Right atrium auricular region (tissue), 2 donors: Measurements from ENCODE around the gene ITGB7. TPM values are rescaled to one million over a fixed set of nuclear protein-coding genes. Genes with fewer than 3 reads are reported as not detected.

Experiments
- DNase-seq: peaks from one replicate; pipeline ENCODE4 v3.0.0-alpha.2; 2019; ENCODE audit warnings: low spot score
- H3K27ac ChIP-seq, 2 donors: fragments of 200-600 bp; sonication (generic); 1 replicate in 1 of 2; 2 replicates in 1 of 2; pipeline ENCODE4 v1.5.1; 2016 to 2019
- H3K27me3 ChIP-seq, 2 donors: fragments of 200-600 bp; sonication (generic); one replicate each; pipeline versions ENCODE4 v1.5.1 to v1.6.0; 2017 to 2019
- H3K36me3 ChIP-seq: fragments of 200-600 bp; sonication (generic); one replicate; pipeline ENCODE4 v1.5.1; 2016
- H3K4me1 ChIP-seq, 2 donors: fragments of 200-600 bp; sonication (generic); one replicate each; pipeline versions ENCODE4 v1.5.1 to v1.6.0; 2017 to 2019
- H3K4me3 ChIP-seq, 2 donors: fragments of 200-600 bp; sonication (generic); 1 replicate in 1 of 2; 2 replicates in 1 of 2; pipeline ENCODE4 v1.5.1; 2017 to 2019; ENCODE audit warnings: mild to moderate bottlenecking in 1 of 2, moderate library complexity in 1 of 2
- H3K9me3 ChIP-seq, 2 donors: fragments of 200-600 bp; sonication (generic); one replicate each; pipeline ENCODE4 v1.5.1; 2019
- CTCF ChIP-seq, 2 donors: fragments of 200-600 bp; sonication (generic); IDR thresholded peaks; one replicate each; pipeline ENCODE4 v1.5.1; 2019; ENCODE audit warnings: antibody characterized with exemption in 2 of 2
- total RNA-seq, 2 donors: library from RNA; depleted of rRNA; stranded (reverse); fragments of >200 nt; gene quantifications; one replicate each; pipeline ENCODE4 v1.1.0, GENCODE V29; 2016

The ITGB7 gene
- total RNA-seq, 2 donors from 2014 or later, result 0.47 TPM; not detected in 1

GRCh38 chr12:53217051-53217930 lies 10.2 kb upstream of the ITGB7 start:
- no peak for TF ChIP-seq CTCF (IDR thresholded peaks at IDR 0.05)
- peaks cover 0 to 78% of the 10 kb centered on the region in 2 donors for H3K4me1 ChIP-seq
- no peak for DNase-seq
- no peaks in the 10 kb centered on the region for H3K27me3 ChIP-seq
- peak overlapping the region in 1 of 2 donors; percentile 61 for H3K4me3 ChIP-seq
- H3K27ac ChIP-seq, result peak overlapping the region; percentile 95 to 96
- peaks cover 15% of the 10 kb centered on the region for H3K36me3 ChIP-seq
- H3K9me3 ChIP-seq, result no peaks in the 10 kb centered on the region

DNA sequence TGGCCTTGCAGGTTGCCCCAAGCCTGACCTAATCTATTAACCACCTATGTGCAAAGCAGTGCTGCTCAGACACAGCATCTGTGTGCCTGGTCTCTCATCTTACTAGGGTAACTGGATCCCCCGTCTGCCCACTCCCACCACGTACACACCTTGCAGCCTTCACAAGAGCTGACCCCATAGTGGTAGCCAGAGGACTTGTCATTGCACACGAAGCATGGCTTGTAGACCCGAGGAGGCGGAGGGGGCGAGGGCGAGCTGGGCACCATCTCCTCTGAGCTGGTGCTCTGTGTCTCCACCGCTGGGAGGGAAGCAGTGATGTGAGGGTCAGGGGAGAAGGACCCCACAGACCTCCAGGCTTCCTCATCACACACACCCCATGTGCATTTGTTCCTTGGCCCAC lies 8.4 kb upstream of the ITGB7 start:
- Histone ChIP-seq H3K27me3 (no peaks in the 10 kb centered on the region), H3K4me1 (peaks cover 0 to 72% of the 10 kb centered on the region in 2 donors), H3K36me3 (peaks cover 33% of the 10 kb centered on the region), H3K27ac (peak overlapping the region; percentile 76 to 77), H3K4me3 (no peak overlapping the region), H3K9me3 (no peaks in the 10 kb centered on the region)
- TF ChIP-seq CTCF (IDR thresholded peaks at IDR 0.05), result no peak
- DNase-seq, result no peak

DNA sequence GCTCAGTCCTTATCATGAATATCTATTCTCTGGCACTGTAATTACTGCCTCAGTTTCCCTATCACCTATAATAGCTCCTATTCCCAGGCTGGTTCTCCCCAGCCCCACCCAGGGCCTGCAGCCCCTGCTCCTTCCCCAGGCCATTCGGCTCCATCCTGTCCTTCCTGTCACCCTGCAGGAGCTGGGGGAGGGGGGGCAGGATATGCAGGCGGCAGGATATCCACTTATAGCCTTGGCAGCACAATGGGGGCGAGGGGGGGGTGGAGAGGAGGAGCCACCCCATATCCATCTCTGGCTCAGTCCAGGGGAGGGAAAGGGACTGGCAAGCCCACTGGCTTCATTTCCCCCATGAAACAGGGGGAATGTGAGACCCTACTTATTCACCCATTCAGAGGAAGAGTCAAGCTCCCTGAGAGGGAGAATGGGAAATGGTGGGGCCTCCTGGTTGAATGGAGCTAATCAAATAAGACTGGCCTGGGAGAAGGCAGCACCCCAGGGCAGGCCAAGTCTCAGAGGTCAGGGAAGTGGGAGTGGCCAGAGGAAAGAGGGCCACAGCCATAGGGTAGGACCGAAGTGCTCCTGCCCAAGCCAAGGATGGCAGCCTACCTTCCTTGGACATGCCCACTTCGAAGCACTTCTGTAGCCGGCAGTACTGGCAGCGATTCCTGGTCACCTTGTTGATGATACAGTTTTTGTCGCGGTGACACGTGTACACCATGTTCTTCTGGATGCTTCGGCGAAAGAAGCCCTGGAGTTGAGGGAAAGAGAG lies 7.8 kb upstream of the ITGB7 start:
- peaks cover 0 to 72% of the 10 kb centered on the region in 2 donors for H3K4me1 ChIP-seq
- TF ChIP-seq CTCF (IDR thresholded peaks at IDR 0.05), result no peak
- peak overlapping the region; percentile 76 to 77 for H3K27ac ChIP-seq
- H3K4me3 ChIP-seq, result peak overlapping the region in 1 of 2 donors; percentile 30
- peaks cover 34% of the 10 kb centered on the region for H3K36me3 ChIP-seq
- H3K27me3 ChIP-seq, result no peaks in the 10 kb centered on the region
- no peaks in the 10 kb centered on the region for H3K9me3 ChIP-seq
- peak; percentile 73 for DNase-seq

GRCh38 chr12:53214221-53214620 lies 7.2 kb upstream of the ITGB7 start:
- peaks cover 34% of the 10 kb centered on the region for H3K36me3 ChIP-seq
- no peak for DNase-seq
- H3K9me3 ChIP-seq, result no peaks in the 10 kb centered on the region
- H3K4me3 ChIP-seq, result peak overlapping the region in 1 of 2 donors; percentile 30
- peak overlapping the region; percentile 76 to 77 for H3K27ac ChIP-seq
- TF ChIP-seq CTCF (IDR thresholded peaks at IDR 0.05), result no peak
- no peaks in the 10 kb centered on the region for H3K27me3 ChIP-seq
- H3K4me1 ChIP-seq, result peaks cover 0 to 65% of the 10 kb centered on the region in 2 donors

DNA sequence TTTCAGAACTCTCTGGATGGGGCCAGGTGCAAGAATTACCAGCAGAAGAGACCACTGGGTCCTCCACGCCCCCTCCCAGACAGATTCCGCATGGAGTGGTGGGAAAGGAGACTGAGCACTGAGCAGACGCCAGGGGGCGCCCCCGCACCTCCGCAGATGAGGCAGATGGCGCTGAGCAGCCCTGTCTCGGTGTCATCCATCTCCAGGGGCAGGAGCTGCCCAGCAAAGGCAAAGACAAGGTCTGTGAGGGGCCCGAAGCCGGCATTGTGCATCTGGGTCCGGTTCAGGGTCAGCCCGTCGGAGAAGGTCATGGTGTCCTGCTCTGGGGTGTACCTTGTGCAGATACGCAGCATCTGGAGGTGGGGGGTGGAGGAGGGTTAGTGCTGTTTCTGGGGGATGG lies 6.3 kb upstream of the ITGB7 start:
- Histone ChIP-seq H3K27ac (peak overlapping the region in 1 of 2 donors; percentile 77), H3K27me3 (no peaks in the 10 kb centered on the region)

More for the DNA sequence above, 6.3 kb upstream of the ITGB7 start:
- no peaks in the 10 kb centered on the region for H3K9me3 ChIP-seq
- H3K4me1 ChIP-seq, result peaks cover 0 to 61% of the 10 kb centered on the region in 2 donors
- peaks cover 34% of the 10 kb centered on the region for H3K36me3 ChIP-seq
- peak; percentile 90 to 97 for TF ChIP-seq CTCF (IDR thresholded peaks at IDR 0.05)
- peak; percentile 82 for DNase-seq
- peak overlapping the region in 1 of 2 donors; percentile 30 for H3K4me3 ChIP-seq
